Measurements from ENCODE around the gene GP1BB.

Gene GP1BB

GRCh38 chr22:19742160-19743066 lies 19.1 kb downstream of the GP1BB start:
- no peak overlapping the region for H3K4me3 ChIP-seq (ENCODE audit: insufficient read depth, low read depth, low read length)
- no peaks in the 10 kb centered on the region for H3K9me3 ChIP-seq (ENCODE audit: control insufficient read depth, low read length)
- H3K27me3 ChIP-seq (ENCODE audit: control insufficient read depth, insufficient read depth, low read length, poor library complexity, severe bottlenecking) = no peaks in the 10 kb centered on the region
- 92% methylated on average over 21 of the region's 21 CpGs for WGBS, 2 experiments
- peaks cover 26% of the 10 kb centered on the region for H3K4me1 ChIP-seq (ENCODE audit: control insufficient read depth, insufficient read depth, low read length)
- H3K27ac ChIP-seq (ENCODE audit: insufficient read depth, low read depth, low read length, poor library complexity, severe bottlenecking) = no peak overlapping the region
- H3K36me3 ChIP-seq (ENCODE audit: control insufficient read depth, insufficient read depth, low read length) = no peaks in the 10 kb centered on the region

- WGBS, 2 experiments = 93 to 94% methylated on average over 6 of the region's 6 CpGs
- H3K27ac ChIP-seq (ENCODE audit: insufficient read depth, low read depth, low read length, poor library complexity, severe bottlenecking) = no peak overlapping the region
Observed at GRCh38 chr22:19743081-19743480, 19.7 kb downstream of the GP1BB start.

GRCh38 chr22:19743651-19744050 lies 20.3 kb downstream of the GP1BB start:
- peaks cover 14% of the 10 kb centered on the region for H3K4me1 ChIP-seq (ENCODE audit: control insufficient read depth, insufficient read depth, low read length)
- 90 to 95% methylated on average over 4 of the region's 4 CpGs for WGBS, 2 experiments
- no peaks in the 10 kb centered on the region for H3K36me3 ChIP-seq (ENCODE audit: control insufficient read depth, insufficient read depth, low read length)
- no peak overlapping the region for H3K4me3 ChIP-seq (ENCODE audit: insufficient read depth, low read depth, low read length)
- no peak overlapping the region for H3K27ac ChIP-seq (ENCODE audit: insufficient read depth, low read depth, low read length, poor library complexity, severe bottlenecking)
- no peaks in the 10 kb centered on the region for H3K27me3 ChIP-seq (ENCODE audit: control insufficient read depth, insufficient read depth, low read length, poor library complexity, severe bottlenecking)
- no peaks in the 10 kb centered on the region for H3K9me3 ChIP-seq (ENCODE audit: control insufficient read depth, low read length)

More at GRCh38 chr22:19743081-19743480, 19.7 kb downstream of the GP1BB start:
- no peaks in the 10 kb centered on the region for H3K27me3 ChIP-seq (ENCODE audit: control insufficient read depth, insufficient read depth, low read length, poor library complexity, severe bottlenecking)
- no peaks in the 10 kb centered on the region for H3K36me3 ChIP-seq (ENCODE audit: control insufficient read depth, insufficient read depth, low read length)
- no peaks in the 10 kb centered on the region for H3K9me3 ChIP-seq (ENCODE audit: control insufficient read depth, low read length)
- H3K4me3 ChIP-seq (ENCODE audit: insufficient read depth, low read depth, low read length) = no peak overlapping the region
- peaks cover 19% of the 10 kb centered on the region for H3K4me1 ChIP-seq (ENCODE audit: control insufficient read depth, insufficient read depth, low read length)

DNA sequence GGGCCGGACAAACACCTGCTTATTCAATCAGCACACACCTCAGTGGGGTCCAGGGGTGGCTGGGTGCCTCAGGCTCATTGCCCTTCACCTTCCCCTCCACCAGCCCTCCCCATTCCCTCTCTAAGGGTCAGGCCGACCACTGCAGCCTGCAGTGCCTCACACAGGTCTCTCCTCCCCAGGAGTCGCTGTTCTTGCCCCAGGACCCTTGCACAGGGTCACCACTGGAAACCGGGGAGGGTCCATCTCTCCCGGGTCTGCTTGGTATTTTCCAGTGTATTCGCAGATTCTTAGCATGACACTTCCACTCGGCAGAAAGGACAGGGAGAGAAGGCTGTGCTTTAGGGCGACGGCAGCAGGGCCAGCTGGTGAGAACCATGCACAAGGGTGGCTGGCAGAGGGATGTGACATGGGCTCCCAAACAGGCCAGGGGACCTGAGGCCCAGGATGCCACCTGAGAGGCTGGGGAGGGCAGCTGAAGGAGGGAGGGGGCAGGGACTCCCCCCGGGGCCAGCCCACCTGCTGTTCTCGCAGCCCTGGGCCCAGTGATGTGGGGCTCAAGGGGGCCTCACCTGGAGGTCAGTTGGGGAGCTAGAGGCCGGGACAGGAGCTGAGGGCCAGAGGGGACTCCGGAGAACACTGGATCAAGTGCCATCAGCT lies 21.1 kb downstream of the GP1BB start:
- 89 to 91% methylated on average over 13 of the region's 13 CpGs for WGBS, 2 experiments
- Histone ChIP-seq H3K9me3 (ENCODE audit: control insufficient read depth, low read length) (no peaks in the 10 kb centered on the region), H3K27ac (ENCODE audit: insufficient read depth, low read depth, low read length, poor library complexity, severe bottlenecking) (no peak overlapping the region), H3K4me3 (ENCODE audit: insufficient read depth, low read depth, low read length) (no peak overlapping the region), H3K27me3 (ENCODE audit: control insufficient read depth, insufficient read depth, low read length, poor library complexity, severe bottlenecking) (no peaks in the 10 kb centered on the region), H3K36me3 (ENCODE audit: control insufficient read depth, insufficient read depth, low read length) (no peaks in the 10 kb centered on the region), H3K4me1 (ENCODE audit: control insufficient read depth, insufficient read depth, low read length) (peaks cover 14% of the 10 kb centered on the region)

DNA sequence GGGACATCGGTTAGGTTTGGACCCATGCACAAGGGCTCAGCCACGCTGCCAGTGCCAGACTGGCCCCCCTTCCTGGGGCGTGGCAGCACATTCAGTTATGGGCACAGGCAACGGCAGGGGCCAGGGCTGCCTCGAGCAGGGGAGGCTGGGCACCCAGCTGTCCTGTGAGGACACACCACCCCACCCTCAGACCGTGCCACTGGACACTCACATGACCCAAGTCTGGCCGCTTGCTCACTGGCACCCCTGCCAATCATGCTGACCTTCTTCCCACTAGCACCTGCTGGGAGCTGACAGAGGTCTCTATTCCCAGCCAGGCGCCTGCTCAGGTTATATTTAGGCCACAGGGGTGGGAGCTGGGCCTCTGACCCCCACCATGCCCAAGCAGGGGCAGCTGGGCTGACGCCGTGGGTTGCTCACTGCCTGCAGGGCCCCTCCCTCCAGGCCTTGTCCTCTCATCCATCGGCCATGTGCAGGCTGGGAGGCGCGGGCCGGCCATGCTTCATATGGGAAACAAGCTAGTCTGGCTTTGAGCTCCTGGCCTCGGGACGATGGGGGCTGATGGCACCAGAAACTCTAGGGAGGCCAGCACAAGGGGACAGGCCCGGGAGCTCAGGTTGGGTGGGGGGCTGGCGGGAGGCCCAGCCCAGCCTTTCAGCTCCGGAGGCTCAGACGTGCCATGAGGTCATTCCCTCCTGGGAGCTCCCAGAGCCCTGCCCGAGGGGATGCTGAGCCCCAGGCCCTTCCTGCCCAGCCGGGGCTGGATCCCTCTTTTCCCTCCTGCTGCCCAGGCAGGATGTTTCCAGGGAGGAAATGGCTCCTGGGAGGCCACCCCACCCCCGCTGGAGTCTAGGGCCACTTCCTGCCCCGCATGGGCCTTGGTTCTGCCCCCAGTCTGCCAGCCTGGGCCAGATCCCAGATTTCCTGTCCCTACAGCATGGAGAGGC lies 22.1 kb downstream of the GP1BB start:
- H3K27me3 ChIP-seq (ENCODE audit: control insufficient read depth, insufficient read depth, low read length, poor library complexity, severe bottlenecking) = no peaks in the 10 kb centered on the region
- H3K36me3 ChIP-seq (ENCODE audit: control insufficient read depth, insufficient read depth, low read length) = no peaks in the 10 kb centered on the region
- H3K27ac ChIP-seq (ENCODE audit: insufficient read depth, low read depth, low read length, poor library complexity, severe bottlenecking) = no peak overlapping the region
- H3K9me3 ChIP-seq (ENCODE audit: control insufficient read depth, low read length) = no peaks in the 10 kb centered on the region
- WGBS, 2 experiments = 83% methylated on average over 24 of the region's 24 CpGs
- no peak overlapping the region for H3K4me3 ChIP-seq (ENCODE audit: insufficient read depth, low read depth, low read length)
- peaks cover 23% of the 10 kb centered on the region for H3K4me1 ChIP-seq (ENCODE audit: control insufficient read depth, insufficient read depth, low read length)

DNA sequence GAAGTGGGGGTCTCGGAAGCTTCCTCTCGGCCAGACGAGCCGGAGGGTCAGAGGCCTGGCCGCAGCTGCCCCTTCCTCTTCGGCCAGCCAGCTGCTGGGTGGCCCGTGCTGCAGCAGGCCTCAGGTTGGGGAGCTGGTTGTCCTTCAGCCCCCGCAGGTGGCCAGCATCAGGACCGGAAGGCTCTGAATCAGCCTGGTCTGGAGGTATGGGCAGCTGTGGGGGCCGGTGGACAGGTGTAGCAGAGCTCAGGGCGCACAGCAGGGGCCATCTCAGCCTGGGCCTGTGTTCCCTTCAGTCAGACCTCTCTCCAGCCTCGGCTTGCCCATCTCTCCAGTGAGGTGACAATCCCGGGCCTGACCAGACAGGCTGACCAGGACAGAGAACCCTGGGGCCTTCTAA lies 23.4 kb downstream of the GP1BB start:
- Histone ChIP-seq H3K27me3 (ENCODE audit: control insufficient read depth, insufficient read depth, low read length, poor library complexity, severe bottlenecking) (peaks cover under 1% of the 10 kb centered on the region), H3K4me3 (ENCODE audit: insufficient read depth, low read depth, low read length) (no peak overlapping the region), H3K4me1 (ENCODE audit: control insufficient read depth, insufficient read depth, low read length) (peaks cover 33% of the 10 kb centered on the region), H3K36me3 (ENCODE audit: control insufficient read depth, insufficient read depth, low read length) (no peaks in the 10 kb centered on the region), H3K9me3 (ENCODE audit: control insufficient read depth, low read length) (no peaks in the 10 kb centered on the region), H3K27ac (ENCODE audit: insufficient read depth, low read depth, low read length, poor library complexity, severe bottlenecking) (no peak overlapping the region)
- WGBS, 2 experiments = 95 to 96% methylated on average over 13 of the region's 13 CpGs

GRCh38 chr22:19747551-19747950 lies 24.2 kb downstream of the GP1BB start:
- no peak overlapping the region for H3K27ac ChIP-seq (ENCODE audit: insufficient read depth, low read depth, low read length, poor library complexity, severe bottlenecking)
- no peaks in the 10 kb centered on the region for H3K36me3 ChIP-seq (ENCODE audit: control insufficient read depth, insufficient read depth, low read length)
- H3K9me3 ChIP-seq (ENCODE audit: control insufficient read depth, low read length) = no peaks in the 10 kb centered on the region
- 81 to 86% methylated on average over 12 of the region's 12 CpGs for WGBS, 2 experiments
- no peak overlapping the region for H3K4me3 ChIP-seq (ENCODE audit: insufficient read depth, low read depth, low read length)
- H3K27me3 ChIP-seq (ENCODE audit: control insufficient read depth, insufficient read depth, low read length, poor library complexity, severe bottlenecking) = peaks cover 9% of the 10 kb centered on the region
- H3K4me1 ChIP-seq (ENCODE audit: control insufficient read depth, insufficient read depth, low read length) = peaks cover 33% of the 10 kb centered on the region

DNA sequence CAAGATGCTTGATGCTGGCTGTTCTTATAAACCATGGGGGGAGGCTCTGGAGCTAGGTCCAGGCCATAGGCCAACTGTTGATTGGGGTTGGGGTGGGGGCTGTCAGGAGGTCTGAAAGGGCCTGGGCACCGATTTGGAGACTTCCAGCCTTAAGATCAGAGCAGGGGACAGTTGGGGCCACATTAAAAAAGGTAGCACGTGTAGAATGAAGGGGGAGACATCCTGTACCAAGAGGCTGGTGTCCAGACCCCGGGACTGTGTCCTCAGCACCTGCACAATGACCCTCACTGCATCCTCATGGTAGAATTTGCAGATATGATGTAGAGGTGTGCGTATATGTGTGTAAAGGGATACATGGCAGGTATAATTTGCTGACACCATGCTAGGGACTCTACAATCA lies 24.8 kb downstream of the GP1BB start:
- Histone ChIP-seq H3K36me3 (ENCODE audit: control insufficient read depth, insufficient read depth, low read length) (no peaks in the 10 kb centered on the region), H3K27me3 (ENCODE audit: control insufficient read depth, insufficient read depth, low read length, poor library complexity, severe bottlenecking) (peaks cover 15% of the 10 kb centered on the region), H3K9me3 (ENCODE audit: control insufficient read depth, low read length) (no peaks in the 10 kb centered on the region), H3K4me3 (ENCODE audit: insufficient read depth, low read depth, low read length) (no peak overlapping the region), H3K4me1 (ENCODE audit: control insufficient read depth, insufficient read depth, low read length) (peaks cover 33% of the 10 kb centered on the region), H3K27ac (ENCODE audit: insufficient read depth, low read depth, low read length, poor library complexity, severe bottlenecking) (no peak overlapping the region)
- WGBS, 2 experiments = 77 to 91% methylated on average over 3 to 4 of the region's 4 CpGs

- Histone ChIP-seq H3K36me3 (ENCODE audit: control insufficient read depth, insufficient read depth, low read length) (no peaks in the 10 kb centered on the region), H3K4me3 (ENCODE audit: insufficient read depth, low read depth, low read length) (no peak overlapping the region), H3K27ac (ENCODE audit: insufficient read depth, low read depth, low read length, poor library complexity, severe bottlenecking) (no peak overlapping the region), H3K4me1 (ENCODE audit: control insufficient read depth, insufficient read depth, low read length) (peaks cover 33% of the 10 kb centered on the region), H3K9me3 (ENCODE audit: control insufficient read depth, low read length) (no peaks in the 10 kb centered on the region), H3K27me3 (ENCODE audit: control insufficient read depth, insufficient read depth, low read length, poor library complexity, severe bottlenecking) (peaks cover 25% of the 10 kb centered on the region)
- 80 to 84% methylated on average over 15 of the region's 15 CpGs for WGBS, 2 experiments
Observed at GRCh38 chr22:19748991-19749664, 25.8 kb downstream of the GP1BB start.
